OCI-LY1 (cell line): ENCODE measurements around the gene UNC5B.

Source experiments
- EZH2 ChIP-seq: fragments of 200-600 bp; sonication (generic), shearing (Covaris generic); IDR thresholded peaks from 2 replicates; pipeline ENCODE4 v1.8.0; 2017; ENCODE audit warnings: borderline replicate concordance, mixed run types, mild to moderate bottlenecking, antibody characterized with exemption, low read length, moderate library complexity, mixed read lengths
- TF ChIP-seq, protein P1 (sequence below): fragments of 200-600 bp; sonication (generic), shearing (Covaris generic); IDR thresholded peaks from 2 replicates; pipeline ENCODE4 v1.5.1; 2017; ENCODE audit warnings: mild to moderate bottlenecking, antibody characterized with exemption, low read length, moderate library complexity, mixed read lengths

DNA sequence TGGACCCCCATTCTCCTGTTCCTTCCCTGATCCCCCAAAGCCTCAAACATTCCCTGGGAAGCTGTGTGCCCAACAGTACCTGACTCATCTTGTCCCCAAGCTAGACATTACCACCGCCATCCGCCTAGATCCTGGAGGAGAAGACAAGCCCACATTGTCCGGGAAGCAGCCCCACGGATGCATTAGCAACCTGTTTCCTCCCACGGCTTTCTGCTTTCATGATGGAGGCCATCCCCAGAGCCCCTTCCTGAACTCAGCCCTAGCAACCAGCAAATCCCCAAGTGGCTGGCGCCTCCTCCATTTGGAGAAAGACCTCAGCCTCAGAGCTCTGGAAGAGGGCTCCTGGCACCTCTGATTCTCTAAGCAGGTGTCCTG, 104.4 kb downstream of the UNC5B start:
- TF ChIP-seq, protein P1, sequence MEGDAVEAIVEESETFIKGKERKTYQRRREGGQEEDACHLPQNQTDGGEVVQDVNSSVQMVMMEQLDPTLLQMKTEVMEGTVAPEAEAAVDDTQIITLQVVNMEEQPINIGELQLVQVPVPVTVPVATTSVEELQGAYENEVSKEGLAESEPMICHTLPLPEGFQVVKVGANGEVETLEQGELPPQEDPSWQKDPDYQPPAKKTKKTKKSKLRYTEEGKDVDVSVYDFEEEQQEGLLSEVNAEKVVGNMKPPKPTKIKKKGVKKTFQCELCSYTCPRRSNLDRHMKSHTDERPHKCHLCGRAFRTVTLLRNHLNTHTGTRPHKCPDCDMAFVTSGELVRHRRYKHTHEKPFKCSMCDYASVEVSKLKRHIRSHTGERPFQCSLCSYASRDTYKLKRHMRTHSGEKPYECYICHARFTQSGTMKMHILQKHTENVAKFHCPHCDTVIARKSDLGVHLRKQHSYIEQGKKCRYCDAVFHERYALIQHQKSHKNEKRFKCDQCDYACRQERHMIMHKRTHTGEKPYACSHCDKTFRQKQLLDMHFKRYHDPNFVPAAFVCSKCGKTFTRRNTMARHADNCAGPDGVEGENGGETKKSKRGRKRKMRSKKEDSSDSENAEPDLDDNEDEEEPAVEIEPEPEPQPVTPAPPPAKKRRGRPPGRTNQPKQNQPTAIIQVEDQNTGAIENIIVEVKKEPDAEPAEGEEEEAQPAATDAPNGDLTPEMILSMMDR: no peak
- TF ChIP-seq EZH2: no peak
